HepG2 (cell line): ENCODE measurements around the gene IRF4.

Experiments
- CEBPB ChIP-seq: IDR thresholded peaks from 2 replicates; pipeline ENCODE4 v1.6.1; 2011; ENCODE audit warnings: low read depth, low read length, improper control_type of control experiment, borderline replicate concordance
- EP300 ChIP-seq, 3 experiments: sonication (generic) in 1 of 3; formaldehyde crosslinking in 1 of 3; IDR thresholded peaks; 2 replicates each; pipeline versions ENCODE4 v1.5.1 to v1.6.1; 2011 to 2020; ENCODE audit warnings: low read depth in 2 of 3, low read length in 2 of 3, borderline replicate concordance in 1 of 3, improper control_type of control experiment in 1 of 3, mild to moderate bottlenecking in 1 of 3, missing genetic modification reagents in 1 of 3, moderate library complexity in 1 of 3
- EZH2 ChIP-seq: conservative IDR thresholded peaks from 2 replicates; pipeline ENCODE4 v1.6.1; 2012; ENCODE audit warnings: mild to moderate bottlenecking, low read depth, low read length, moderate library complexity
- NCOA1 ChIP-seq: sonication (generic); formaldehyde crosslinking; IDR thresholded peaks from 2 replicates; pipeline ENCODE4 v1.9.0; 2021; ENCODE audit warnings: missing genetic modification reagents
- POLR2A ChIP-seq, 2 experiments: IDR thresholded peaks; 2 replicates each; pipeline ENCODE4 v1.6.1; 2011; ENCODE audit warnings: low read depth in 2 of 2, low read length in 2 of 2, mild to moderate bottlenecking in 1 of 2, moderate library complexity in 1 of 2; ENCODE audit not compliant: insufficient read depth in 1 of 2
- SOX13 ChIP-seq, 3 experiments: fragments of 450-650 bp in 1 of 3; sonication (generic) in 1 of 3; formaldehyde crosslinking in 1 of 3; IDR thresholded peaks in 2 of 3; conservative IDR thresholded peaks in 1 of 3; 2 replicates each; pipeline versions ENCODE4 v1.5.0 to v1.6.1; 2016 to 2020; ENCODE audit warnings: antibody characterized with exemption in 1 of 3, mild to moderate bottlenecking in 1 of 3, missing compliant biosample characterization in 1 of 3, missing genetic modification reagents in 1 of 3, moderate library complexity in 1 of 3
- ZNF264 ChIP-seq: sonication (generic); formaldehyde crosslinking; IDR thresholded peaks from 2 replicates; pipeline ENCODE4 v1.4.0; 2020; ENCODE audit warnings: missing genetic modification reagents
- ZNF274 ChIP-seq: sonication (generic); formaldehyde crosslinking; IDR thresholded peaks from 2 replicates; pipeline ENCODE4 v1.5.1; 2020; ENCODE audit warnings: mild to moderate bottlenecking, missing genetic modification reagents
- TF ChIP-seq, protein P1 (sequence below): sonication (generic); formaldehyde crosslinking; IDR thresholded peaks from 2 replicates; pipeline ENCODE4 v1.5.0; 2020; ENCODE audit warnings: mild to moderate bottlenecking, missing genetic modification reagents, moderate library complexity
- TF ChIP-seq, protein P2 (sequence below): sonication (generic); formaldehyde crosslinking; IDR thresholded peaks from 2 replicates; pipeline ENCODE4 v1.4.0; 2020; ENCODE audit warnings: mild to moderate bottlenecking, missing genetic modification reagents

DNA sequence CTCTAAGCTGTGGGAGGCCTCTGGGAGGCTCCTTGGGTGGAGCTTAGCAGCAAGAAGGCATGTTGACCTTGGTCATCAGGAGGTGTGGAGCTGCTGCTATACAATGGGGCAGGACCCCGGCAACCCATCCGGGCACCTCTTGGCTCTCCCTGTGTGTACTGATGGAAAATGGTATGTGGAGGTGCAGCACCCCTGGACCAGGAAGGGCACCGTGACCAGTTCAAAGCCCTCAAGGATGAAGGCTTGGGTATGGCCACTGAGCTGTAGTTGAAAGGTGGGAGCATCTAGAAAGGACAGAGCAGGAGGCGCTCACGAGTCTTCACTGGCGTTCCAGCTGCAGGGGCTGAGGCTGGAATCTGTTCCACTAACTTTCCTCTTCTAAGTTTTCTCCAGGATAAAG is 6.7 kb upstream of the IRF4 start:
- TF ChIP-seq EZH2: no peak
- no peak for TF ChIP-seq SOX13 (IDR thresholded peaks at IDR 0.05)
- no peak for TF ChIP-seq SOX13 (CRISPR knock-in tag; conservative IDR thresholded peaks at IDR 0.05 in 1 of 2, IDR thresholded peaks at IDR 0.05 in 1 of 2)
- no peak for TF ChIP-seq NCOA1 (CRISPR knock-in tag)
- TF ChIP-seq, protein P1, sequence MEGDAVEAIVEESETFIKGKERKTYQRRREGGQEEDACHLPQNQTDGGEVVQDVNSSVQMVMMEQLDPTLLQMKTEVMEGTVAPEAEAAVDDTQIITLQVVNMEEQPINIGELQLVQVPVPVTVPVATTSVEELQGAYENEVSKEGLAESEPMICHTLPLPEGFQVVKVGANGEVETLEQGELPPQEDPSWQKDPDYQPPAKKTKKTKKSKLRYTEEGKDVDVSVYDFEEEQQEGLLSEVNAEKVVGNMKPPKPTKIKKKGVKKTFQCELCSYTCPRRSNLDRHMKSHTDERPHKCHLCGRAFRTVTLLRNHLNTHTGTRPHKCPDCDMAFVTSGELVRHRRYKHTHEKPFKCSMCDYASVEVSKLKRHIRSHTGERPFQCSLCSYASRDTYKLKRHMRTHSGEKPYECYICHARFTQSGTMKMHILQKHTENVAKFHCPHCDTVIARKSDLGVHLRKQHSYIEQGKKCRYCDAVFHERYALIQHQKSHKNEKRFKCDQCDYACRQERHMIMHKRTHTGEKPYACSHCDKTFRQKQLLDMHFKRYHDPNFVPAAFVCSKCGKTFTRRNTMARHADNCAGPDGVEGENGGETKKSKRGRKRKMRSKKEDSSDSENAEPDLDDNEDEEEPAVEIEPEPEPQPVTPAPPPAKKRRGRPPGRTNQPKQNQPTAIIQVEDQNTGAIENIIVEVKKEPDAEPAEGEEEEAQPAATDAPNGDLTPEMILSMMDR: no peak
- TF ChIP-seq EP300 (IDR thresholded peaks at IDR 0.05; ENCODE audit: low read depth in 2 of 2, low read length in 2 of 2): no peak
- TF ChIP-seq EP300 (CRISPR knock-in tag; IDR thresholded peaks at IDR 0.05; ENCODE audit: borderline replicate concordance): no peak
- no peak for TF ChIP-seq CEBPB
- no peak for TF ChIP-seq POLR2A (IDR thresholded peaks at IDR 0.05; ENCODE audit: insufficient read depth in 1 of 2, low read depth in 2 of 2, low read length in 2 of 2)
- TF ChIP-seq ZNF264 (CRISPR knock-in tag): no peak
- no peak for TF ChIP-seq ZNF274 (CRISPR knock-in tag)
- TF ChIP-seq, protein P2, sequence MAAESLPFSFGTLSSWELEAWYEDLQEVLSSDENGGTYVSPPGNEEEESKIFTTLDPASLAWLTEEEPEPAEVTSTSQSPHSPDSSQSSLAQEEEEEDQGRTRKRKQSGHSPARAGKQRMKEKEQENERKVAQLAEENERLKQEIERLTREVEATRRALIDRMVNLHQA (CRISPR knock-in tag): no peak
